ENCODE data around the gene CD55.

DNA sequence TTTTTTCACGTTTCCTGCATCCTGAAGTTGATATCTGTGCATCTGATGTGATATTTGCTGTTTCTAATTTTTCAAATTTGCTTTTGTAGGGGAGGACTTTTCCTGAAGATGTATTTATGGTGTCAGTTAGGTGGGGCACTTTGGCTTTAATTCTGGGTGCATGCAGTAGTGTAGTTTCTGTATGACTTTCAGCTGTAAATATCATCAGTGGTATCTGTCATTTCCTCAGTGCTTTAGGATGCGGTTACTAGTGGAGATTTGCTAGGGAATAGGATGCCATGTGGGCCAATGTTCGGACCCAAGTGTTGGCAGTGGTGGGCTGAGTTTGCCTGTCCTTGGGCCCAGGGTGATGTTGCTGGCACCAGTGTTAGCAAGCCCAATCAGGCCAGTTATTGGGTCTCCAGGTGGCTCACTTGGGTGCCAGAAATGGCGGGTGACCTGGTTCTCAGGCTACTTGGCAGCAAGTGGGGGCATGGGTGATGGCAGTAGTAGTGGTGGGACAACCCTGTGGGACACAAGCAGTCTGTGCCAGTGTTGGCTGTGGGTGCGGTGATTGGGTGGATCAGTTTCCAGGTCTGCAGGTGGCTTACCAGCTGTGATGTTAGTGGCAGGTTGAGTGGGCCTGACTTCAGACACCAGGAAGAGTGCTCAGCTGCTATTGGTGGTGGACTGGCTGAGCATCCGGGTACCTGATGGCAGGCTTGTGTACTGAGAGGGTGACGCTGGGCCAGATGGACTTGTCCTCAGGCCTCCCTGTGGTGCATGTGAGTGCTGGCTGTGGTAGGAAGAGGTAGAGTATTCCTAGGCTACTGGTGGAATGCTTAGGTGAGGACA lies 24.4 kb downstream of the CD55 start:
- no peak for TF ChIP-seq CTCF (IDR thresholded peaks at IDR 0.05; ENCODE audit: low read length)
- no peak for TF ChIP-seq EZH2phosphoT487 (IDR thresholded peaks at IDR 0.05; ENCODE audit: low read length)
- no peak for TF ChIP-seq EZH2 (optimal IDR thresholded peaks at IDR 0.05; ENCODE audit: low read depth, low read length)
